Fibroblast of mammary gland (primary cell): ENCODE results near the gene TAS2R9.

Source experiments
- DNase-seq: peaks from one replicate; pipeline ENCODE4 v3.0.0-alpha.2; 2010; ENCODE audit warnings: low read depth
- H3K4me3 ChIP-seq: 2 replicates; pipeline ENCODE4 v1.5.1; 2011; ENCODE audit warnings: low read depth, mild to moderate bottlenecking, low read length, moderate library complexity; ENCODE audit not compliant: control insufficient read depth
- CTCF ChIP-seq: conservative IDR thresholded peaks from 2 replicates; pipeline ENCODE4 v1.5.1; 2011; ENCODE audit warnings: low read depth, low read length, inconsistent platforms; ENCODE audit not compliant: control insufficient read depth, insufficient read depth

TAS2R9 gene

GRCh38 chr12:10771132-10771733 lies 38.7 kb downstream of the TAS2R9 start:
- DNase-seq = peak; percentile 54
- H3K4me3 ChIP-seq = no peak overlapping the region
- TF ChIP-seq CTCF = peak; percentile 56

GRCh38 chr12:10759657-10760056 lies 50.3 kb downstream of the TAS2R9 start:
- no peak for DNase-seq
- no peak for TF ChIP-seq CTCF
- no peak overlapping the region for H3K4me3 ChIP-seq
